UCSD-AML1 (cell line): Measurements from ENCODE around the gene NKX6-2.

Experiments
- DNase-seq: peaks from one replicate; lab custom pipeline; 2025; ENCODE audit not compliant: unreplicated experiment; lab: John Stamatoyannopoulos, UW

NKX6-2 gene

GRCh38 chr10:132742837-132743194 lies 43.1 kb downstream of the NKX6-2 start:
- DNase-seq: no peak

GRCh38 chr10:132742167-132742836 lies 43.6 kb downstream of the NKX6-2 start:
- no peak for DNase-seq

GRCh38 chr10:132740588-132740987 lies 45.4 kb downstream of the NKX6-2 start:
- DNase-seq: no peak

- no peak for DNase-seq
These were observed 46.7 kb downstream of the NKX6-2 start for GRCh38 chr10:132739225-132739613.

GRCh38 chr10:132738454-132739224 lies 47.3 kb downstream of the NKX6-2 start:
- DNase-seq: no peak

- DNase-seq: no peak
These were observed 48.4 kb downstream of the NKX6-2 start for GRCh38 chr10:132737390-132738048.

GRCh38 chr10:132735923-132736391 lies 50.0 kb downstream of the NKX6-2 start:
- no peak for DNase-seq

- DNase-seq: no peak
These were observed 50.6 kb downstream of the NKX6-2 start for GRCh38 chr10:132735341-132735775.

GRCh38 chr10:132733926-132734325 lies 52.0 kb downstream of the NKX6-2 start:
- DNase-seq: no peak
